ENCODE results near the gene SLAMF7. TPM values are rescaled to one million over a fixed set of nuclear protein-coding genes. Genes with fewer than 3 reads are reported as not detected.
"Not testable (repeated sequence)": the region's sequence is repeated elsewhere in the genome, so short reads cannot be mapped to it uniquely, and the experiment has no call there.

The SLAMF7 gene
- total RNA-seq, 1 donor from 2014 or later = 4.1 TPM

DNA sequence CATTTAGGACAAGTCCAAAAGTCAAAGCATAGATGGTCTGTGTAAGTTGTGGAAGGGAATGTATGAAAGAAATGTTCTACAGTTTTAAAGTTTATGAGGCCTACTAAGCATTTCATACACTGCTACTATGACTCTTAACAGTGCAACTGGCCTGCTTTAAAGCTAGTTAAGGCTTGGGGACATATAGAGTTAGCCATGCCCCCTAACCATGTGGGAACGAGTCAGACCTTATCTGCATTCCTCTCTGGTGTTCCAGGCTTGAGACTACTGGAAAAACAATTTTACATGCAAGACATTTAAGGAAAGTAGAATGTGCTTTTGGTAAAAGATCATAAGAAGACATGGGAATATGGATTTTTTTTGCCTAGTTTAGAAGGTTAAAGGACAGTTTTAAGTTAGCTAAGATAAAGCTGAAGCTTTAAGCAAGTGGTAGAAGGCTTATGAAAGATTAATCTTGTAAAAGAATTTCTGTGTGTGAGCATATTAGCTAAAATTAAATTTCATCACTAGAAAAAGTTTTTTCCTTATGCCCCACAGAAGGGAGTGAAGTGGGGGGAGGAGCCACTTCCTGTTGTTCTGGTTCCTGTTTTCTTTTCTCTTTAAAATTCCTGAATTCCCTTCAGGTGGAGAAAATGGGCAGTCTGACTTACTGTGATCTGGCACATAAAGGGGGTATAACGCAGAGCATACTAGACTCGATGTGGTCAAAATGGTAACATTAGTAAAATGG is 18.5 kb upstream of the SLAMF7 start:
- DNase-seq (ENCODE audit: low spot score) = no peak

DNA sequence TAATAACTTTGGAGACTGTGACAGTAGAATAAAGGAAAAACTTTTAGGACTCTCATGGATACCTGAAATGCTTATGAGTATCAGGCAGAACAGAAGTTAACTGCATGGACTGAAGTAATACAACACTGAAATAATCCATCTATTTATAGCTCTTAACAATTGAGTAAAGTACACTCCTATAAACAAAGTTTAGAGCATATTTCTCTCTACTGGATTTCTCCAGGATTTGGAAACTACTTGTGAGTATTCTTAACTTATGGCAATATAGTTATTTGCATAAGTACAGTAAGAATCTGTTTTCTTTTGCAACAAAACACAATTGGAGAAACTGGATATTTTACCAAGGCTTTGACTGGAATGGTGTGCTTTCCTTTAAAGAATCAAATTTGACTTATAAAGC is 17.6 kb upstream of the SLAMF7 start:
- no peak for DNase-seq (ENCODE audit: low spot score)

DNA sequence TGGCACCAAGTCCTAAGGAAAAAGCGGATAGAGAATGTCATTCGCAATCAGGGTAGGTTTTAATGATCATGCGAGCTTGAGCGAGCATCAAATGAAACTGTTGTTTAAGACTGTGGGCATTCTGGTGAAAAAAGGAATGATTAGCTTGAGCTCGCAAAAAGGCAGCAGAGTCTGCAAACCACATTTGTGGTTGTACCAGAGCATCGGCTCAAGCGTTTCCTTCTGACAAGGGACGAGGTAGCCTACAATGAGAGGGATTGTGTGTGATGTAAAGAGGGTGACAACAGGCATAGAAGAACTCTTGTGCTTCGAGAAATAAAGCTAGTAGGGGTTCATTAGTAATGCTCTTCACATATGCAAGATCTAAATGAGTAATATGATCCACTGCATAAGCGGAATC is 16.3 kb upstream of the SLAMF7 start:
- DNase-seq (ENCODE audit: low spot score) = no peak

DNA sequence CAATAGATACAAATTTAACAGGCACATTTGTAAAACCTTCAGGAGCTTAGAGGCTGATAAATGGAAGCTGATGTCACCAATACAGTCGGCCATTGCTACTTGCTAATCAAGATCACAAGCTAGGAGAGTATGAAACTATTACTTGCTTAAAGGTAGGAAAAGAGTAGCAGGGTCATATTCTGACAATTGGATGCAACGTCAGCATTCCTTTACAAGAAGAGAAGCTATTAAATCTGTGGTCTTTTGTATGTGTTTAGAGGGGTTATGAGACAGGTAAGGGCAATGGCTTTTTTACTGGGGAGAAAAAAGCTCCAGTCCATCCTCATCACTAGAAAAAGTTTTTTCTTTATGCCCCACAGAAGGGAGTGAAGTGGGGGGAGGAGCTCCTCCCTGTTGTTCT is 15.7 kb upstream of the SLAMF7 start:
- no peak for DNase-seq (ENCODE audit: low spot score)

DNA sequence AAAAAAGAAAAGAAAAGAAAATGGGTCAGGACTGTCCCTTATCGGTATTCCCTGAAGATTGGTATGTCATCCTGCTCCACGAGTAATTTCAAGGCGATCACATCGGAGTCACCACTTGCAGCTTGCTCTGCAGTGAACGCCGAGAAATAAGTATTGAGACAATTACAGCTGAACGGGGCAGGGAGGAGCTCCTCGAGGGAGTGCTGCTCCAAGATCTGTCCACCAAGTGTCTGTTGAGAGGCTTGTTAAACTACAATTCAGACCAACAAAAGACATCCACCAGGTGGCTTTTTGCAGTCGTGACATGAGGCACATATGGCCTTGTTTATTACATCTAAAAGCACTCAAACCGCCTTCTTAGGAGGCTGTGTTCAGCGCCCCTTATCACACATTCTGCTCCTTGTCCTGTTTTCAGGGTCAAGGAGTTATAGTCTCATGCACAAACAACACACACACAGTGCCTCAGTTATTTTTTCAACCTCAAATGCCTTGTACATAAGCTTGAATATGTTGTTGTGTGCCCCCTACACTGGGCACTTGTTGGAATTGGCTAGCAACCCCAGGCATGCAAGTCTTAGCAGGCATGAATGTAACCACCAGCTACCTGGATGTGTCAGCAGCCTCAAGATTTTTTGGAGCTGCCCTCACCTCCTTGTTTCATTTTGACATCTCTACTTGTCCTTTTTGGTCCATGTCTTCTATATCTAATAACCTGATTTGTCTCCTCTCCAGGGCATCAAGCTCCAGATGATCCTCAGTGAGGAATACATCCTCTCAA is 14.4 kb upstream of the SLAMF7 start:
- DNase-seq (ENCODE audit: low spot score) = no peak

DNA sequence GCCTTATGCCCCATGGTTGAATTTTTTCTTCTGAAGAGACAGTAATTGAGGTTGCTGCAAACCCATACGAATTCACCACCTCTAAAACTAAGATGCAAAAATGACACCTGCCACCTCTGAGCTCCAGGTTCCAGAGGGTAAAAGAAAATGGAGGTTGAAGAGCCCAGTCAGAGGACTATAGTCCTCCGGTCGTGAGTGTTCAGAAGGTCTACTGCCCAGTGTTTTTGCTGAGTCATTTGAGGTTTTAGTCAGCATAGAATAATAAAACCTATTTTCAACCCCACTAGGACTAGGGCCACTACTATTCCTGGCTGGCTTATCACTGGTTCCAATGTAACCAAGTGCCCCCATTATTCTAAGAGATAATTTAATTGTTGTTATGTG is 12.9 kb upstream of the SLAMF7 start:
- DNase-seq (ENCODE audit: low spot score) = no peak

DNA sequence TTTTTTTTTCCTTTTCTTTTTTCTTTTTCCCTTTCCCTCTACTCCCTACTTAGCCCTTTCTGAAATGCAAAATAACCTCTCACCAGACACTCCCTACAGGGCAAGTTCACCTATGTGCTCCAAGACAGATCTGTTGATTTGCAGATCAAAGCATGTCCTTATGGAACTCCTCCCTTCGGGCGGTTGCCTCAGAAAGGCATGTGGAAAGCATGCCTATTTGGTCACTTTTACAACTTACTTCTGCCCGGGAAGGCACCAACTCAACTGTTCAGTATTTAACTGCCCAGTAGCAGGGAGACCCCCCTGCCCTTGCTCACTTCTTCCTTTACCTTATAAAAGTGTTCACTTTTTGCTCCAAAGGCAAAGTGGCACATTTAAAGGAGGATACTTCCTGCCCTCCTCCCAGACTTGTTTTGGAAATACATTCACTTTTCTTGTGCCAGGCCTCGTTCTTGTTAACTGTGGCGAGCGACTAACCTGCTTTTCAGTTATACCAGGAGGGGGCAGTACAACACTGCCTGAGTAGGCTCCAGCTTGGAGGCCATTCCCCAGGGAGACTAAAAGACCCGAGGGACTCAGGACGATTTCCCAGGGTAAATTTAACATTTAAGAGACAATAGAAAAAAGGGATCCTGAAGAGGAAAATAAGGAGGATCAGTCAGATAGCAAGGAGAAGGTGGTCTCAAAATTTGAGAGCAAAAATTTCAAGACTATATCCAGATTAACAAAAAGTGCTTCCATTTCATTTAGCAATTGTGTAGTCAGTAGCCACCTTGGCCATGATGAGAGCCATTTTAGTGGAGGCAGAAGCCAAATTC is 12.3 kb upstream of the SLAMF7 start:
- peak; percentile 76 for DNase-seq (ENCODE audit: low spot score)

DNA sequence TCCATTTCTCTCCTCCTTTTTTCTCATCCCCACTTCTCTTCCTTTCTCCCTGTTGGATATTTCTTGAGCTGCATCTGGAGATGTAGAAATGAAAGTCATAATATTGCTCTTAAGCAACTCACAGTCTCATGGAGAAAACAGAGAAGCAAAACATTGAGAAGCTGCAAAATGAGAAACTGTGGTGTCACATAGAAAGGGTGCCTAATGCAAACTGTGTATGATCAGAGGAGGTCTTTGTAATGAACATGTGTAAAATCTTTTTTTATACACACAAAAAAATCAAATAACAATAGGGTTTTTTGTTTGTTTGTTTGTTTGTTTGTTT is 11.8 kb upstream of the SLAMF7 start:
- DNase-seq (ENCODE audit: low spot score) = no peak

DNA sequence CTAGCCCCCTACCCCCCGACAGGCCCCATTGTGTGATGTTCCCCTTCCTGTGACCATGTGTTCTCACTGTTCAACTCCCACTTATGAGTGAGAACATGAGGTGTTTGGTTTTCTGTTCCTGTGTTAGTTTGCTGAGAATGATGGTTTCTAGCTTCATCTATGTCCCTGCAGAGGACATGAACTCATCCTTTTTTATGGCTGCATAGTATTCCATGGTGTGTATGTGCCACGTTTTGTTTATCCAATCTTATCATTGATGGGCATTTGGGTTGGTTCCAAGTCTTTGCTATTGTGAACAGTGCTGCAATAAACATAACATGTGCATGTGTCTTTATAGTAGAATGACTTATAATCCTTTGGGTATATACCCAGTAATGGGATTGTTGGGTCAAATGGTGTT is 7.5 kb upstream of the SLAMF7 start:
- DNase-seq (ENCODE audit: low spot score) = not testable (repeated sequence)

DNA sequence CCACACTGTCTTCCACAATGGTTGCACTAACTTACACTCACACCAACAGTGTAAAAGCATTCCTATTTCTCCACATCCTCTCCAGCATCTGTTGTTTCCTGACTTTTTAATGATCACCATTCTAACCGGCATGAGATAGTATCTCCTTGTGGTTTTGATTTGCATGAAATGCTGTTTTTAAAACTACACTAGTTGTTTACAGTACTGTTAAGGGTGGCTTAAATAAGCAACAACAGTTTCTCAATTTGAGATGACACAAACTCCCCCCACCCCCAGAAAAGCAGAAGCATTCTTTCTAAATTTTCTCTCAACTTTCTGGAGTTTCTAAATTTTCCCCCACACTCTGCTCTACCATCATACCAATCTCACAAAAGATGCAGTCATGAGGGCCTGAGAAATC is 7.1 kb upstream of the SLAMF7 start:
- DNase-seq (ENCODE audit: low spot score) = no peak

DNA sequence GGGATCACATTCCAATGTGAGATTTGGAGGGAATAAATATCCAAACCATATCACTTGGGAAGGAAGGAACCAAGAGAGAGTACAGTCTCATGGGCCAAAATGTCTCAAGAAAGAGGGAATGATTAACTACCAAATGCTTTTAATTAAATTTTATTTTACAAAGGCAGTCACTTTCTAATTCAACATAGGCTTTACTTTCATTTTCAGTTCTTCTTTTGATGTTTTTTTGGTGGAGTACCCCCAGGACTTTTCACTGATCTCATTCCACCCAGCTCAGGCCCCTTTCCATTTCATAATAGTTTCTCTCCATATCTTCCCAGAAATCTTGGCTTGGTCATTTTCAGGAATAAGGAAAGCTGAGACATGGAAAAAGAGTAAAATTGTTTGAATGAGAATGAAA is 5.1 kb upstream of the SLAMF7 start:
- no peak for DNase-seq (ENCODE audit: low spot score)

DNA sequence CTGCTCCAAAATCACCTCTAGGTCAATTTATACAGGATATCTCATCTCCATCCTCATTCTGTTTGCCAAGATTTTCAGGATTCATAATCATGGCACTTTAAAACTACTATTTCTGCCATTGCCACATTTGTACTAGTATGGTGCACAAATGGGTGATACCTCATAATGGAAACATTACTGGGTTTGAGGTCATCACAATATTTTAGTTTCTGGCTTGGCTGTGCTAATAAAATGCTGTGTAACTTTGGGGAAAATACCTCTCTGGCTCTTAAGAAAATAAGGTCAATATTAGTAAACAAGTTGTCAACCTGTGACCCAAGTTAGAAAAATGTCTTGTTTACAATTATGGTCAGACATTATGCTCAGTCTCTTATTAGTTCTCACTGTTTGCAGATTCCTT is 4.7 kb upstream of the SLAMF7 start:
- DNase-seq (ENCODE audit: low spot score) = no peak

DNA sequence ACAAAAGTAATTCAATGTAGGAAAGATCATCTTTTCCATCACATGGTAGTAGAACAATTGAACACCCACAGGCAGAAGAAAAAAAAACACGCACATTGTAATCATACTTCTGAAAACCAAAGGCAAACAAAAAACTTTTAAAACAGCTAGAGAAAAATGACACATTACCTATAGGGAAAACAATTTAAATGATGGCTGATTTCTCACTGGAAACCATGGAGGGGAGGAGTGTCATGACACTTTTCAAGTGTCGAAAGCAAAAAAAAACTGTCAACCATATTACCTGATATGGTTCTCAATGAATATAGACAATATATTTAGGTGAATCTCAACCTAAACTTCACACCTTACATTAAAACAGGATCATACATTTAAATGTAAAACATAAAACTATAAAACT is 776 bp upstream of the SLAMF7 start:
- no peak for DNase-seq (ENCODE audit: low spot score)

DNA sequence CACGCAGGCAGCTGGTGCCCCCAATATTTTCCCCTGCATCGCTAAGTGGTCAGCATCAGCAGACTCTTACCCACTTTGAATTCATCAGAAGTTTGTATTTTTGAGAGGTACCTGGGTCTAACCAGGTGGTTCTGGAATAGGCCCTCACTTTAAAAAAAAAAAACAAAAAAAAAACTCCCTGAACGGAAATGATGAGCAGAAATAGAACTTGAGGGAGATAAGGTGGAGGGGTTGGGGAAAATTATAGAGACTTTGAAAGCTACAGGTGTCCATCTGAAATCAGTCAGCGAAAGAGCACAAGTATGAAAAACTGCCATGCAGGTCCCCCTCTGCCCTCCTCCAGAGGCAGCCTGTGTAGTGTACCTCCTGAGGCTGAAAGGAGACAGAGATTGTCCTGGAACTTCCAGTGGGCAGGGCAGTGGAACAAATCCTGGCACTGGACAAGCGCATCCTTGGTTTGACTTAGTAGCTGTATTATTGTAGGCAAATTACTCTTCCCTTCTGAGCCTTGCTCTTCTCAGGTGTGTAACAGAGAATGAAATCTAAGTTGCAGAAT is 1.2 kb downstream of the SLAMF7 start:
- DNase-seq (ENCODE audit: low spot score) = no peak

DNA sequence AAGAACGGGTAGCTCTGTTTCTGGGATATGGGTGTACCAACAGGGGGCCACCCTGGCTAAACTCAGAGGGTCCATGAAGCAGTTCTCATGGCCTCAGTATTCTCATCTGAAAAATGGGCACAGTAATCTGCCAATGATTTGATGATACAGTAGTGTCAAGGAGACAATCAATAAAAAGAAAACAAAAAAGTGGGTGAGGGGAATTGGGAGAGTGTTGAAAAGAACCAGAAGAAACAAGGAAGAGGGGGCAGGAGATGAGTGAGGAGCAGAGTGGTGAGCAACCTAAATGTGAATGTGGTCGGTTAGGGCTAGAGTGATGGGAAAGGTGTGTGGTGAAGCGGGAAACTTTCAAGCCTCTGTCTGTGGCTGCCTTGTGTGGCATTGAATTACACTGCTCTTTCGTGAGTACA is 2.0 kb downstream of the SLAMF7 start:
- DNase-seq (ENCODE audit: low spot score) = no peak

DNA sequence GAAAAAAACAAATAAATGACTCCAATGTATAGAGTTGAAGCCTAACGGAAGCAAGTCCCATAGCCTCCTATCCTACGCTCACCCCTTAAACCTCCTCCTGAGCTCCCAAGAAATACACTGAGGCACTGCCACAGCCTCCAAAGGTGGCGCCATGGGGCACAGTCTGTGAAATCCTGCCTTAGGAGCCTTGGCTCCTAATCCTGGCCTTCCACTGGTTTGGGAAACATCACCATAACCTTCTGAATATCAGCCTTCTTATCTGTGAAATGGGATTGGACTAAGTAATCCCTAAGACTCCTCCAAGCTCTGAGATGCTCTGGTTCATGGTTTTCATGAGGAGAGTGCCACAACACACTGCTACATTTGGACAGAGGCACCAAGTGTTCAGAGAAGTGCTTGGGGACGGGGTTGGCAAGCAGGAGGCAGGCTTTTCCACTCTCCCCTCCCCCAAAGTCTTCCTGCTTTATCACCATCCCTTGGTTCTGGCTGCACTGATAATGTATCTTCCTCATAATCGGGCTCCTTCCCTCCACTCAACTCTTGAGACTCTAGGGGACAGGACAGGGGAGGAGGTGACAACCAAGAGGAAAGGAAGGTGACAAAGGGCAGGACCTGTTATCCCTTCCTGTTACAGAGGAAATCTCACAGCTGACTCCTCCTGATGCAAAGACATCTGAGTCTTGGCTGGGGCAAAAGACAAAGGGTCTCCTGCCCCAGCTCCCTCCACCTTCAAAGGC is 2.7 kb downstream of the SLAMF7 start:
- DNase-seq (ENCODE audit: low spot score) = no peak

DNA sequence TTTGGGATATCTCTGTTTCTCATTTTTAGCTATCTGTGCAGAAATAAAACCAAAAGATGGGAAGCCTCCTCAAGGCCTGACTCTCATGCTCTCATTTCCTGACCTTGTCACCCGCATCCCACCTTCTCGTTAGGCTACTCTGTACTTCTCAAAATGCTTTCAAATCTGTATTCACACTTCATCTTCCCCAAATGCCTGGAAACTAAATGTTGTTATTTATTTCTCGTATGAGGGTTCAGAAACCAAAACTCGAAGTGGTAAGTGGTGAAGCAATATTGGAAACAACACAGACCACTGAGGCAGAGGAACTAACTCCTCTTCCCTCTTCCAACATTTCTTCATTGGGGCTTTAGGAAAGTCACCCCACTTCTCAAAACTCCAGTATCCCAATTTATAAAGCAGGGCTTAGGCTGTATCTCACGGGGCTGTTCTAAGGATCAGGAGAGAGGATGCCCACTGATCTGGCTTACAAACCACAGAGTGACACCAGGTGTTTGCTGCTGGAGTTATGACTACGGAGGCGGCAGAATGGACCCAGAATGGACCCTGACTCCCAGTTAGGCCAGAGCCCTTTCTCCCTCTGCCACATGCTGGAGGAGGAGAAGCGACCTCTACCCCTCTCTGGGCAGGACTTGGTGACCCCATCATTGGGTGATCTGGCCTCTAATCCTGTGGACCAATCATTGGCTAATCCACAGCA is 3.5 kb downstream of the SLAMF7 start:
- no peak for DNase-seq (ENCODE audit: low spot score)

DNA sequence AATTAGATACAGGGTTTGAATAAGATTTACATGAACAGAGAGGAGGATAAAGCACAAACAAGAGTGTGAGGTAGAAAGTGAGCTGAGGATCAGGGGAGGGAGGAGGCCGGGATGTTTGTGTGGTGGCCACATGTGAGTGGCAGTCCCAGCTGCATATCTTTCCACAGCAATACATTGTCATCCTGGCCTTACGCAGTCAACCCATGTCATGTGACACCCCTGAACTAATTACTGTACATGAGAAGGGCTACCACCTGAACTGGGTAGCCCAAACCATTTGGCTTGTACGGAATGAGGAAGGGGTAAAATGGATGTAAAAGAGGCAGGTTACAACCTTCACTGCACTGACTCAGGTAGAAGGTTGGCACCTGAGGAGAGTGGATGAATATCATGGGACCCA is 4.2 kb downstream of the SLAMF7 start:
- DNase-seq (ENCODE audit: low spot score) = no peak

DNA sequence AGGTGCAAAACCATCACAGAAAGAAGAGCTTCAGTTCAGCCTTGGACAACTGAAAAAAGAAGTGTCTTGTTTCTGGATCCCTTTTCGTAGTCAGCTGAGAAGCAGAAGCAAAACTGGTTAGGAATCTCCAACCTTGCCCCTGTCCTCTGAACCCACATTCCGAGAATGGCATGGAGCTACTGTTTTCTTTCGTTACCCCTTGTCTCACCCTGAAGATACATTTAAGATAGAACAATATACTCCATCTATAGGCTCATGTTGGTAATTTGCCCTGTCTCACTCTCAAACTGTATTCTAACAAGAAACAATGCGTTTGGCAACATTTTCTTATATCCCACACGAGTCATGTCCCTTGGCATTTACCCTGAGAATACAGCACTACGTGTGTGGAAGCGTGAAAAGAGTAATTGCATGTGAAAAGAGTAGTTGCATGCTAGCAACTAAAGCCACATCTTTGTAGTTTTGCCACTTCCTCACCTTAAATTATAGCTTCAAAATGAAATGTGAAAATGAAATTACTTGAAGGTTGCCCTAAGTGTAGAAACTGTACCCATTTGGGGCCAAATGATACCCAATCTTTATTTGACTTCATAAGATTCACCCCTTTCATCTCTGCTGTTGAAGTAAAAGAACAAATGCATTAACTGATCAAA is 5.3 kb downstream of the SLAMF7 start:
- DNase-seq (ENCODE audit: low spot score) = no peak

DNA sequence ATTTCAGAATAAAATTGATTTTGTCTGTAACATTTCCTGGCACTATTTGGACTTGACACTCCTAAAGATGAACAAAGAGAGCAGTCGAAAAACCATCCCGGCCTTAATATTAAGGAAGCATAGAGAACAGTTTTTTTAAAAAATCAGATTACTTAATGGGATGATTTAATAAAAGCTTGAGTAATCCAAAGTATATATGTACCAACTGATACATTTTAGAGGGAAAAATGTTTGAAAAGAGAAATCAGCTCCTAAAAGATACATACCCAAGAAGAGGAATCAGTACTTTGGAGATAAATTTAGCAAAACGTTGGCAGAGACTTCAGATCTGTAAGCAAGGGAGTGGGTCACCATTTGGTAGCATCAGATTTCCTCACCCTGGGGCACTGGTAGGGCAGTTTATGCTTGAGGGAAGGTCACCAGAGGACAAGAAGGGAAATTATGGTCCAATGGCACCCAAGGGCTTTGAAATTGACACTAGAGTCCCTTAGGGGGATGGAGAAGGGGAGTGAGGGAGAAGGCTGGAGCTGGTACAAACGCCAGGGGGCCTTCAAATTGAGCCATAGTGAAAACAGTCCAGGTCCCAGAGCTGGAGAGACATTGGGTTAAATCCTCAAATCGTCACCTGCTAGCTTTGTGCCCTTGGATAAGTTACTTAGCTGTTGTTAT is 5.9 kb downstream of the SLAMF7 start:
- no peak for DNase-seq (ENCODE audit: low spot score)
